HEK293 (cell line): Measurements from ENCODE around the gene TNKS2.

Source experiments
- CTCF ChIP-seq: fragments of 450-650 bp; formaldehyde crosslinking; IDR thresholded peaks from 2 replicates; pipeline ENCODE4 v1.5.1; 2016; ENCODE audit warnings: missing biosample characterization, missing genetic modification characterization
- ZNF248 ChIP-seq: fragments of 450-650 bp; formaldehyde crosslinking; IDR thresholded peaks from 2 replicates; pipeline ENCODE4 v1.5.1; 2017; ENCODE audit warnings: missing biosample characterization, missing genetic modification characterization

GRCh38 chr10:91824076-91824475, 25.9 kb downstream of the TNKS2 start:
- TF ChIP-seq ZNF248 (tag by site-specific recombination) (no peak), CTCF (tag by site-specific recombination) (no peak)
